ENCODE results near the gene PABPN1L. TPM values are rescaled to one million over a fixed set of nuclear protein-coding genes. Genes with fewer than 3 reads are reported as not detected.

The PABPN1L gene
- total and polyA plus RNA-seq, 2 of the 4 experiments (the other 2 are of a cell fraction), result not detected

DNA sequence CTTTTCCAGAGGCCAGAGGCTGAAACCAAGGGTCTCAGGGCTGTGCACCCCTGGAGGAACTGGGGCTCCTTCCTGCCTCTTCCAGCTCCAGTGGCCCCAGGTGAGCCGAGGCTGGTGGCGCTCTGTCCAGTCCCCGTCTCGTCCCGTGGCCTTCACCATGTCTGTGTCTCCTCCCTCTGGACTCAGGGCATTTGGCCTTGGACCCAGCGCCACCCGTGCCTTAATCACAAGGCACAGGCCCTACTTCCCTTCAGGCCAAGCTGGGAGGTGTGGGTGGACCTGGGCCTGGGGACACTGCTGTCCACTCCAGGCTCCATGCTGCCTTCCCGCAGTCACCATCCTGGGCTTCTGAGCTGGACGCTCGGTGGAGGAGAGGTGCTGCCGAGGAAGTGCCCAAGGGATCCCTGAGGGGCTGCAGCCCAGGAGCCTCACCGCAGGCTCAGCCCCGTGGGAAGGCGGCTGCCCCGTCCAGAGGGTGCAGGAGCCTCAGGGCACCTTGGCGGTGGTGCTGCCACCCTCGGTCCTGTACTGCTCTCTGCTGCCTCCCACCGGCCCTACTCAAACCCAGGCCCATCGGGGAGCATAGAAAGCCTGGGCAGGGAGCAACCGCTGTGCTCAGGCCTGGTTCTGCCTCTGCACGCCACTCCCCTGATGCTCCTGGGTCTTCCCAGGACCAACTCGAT lies 45.2 kb downstream of the PABPN1L start:
- Histone ChIP-seq H4K8ac (ENCODE audit: low read depth in 2 of 2, low read length in 2 of 2) (no peak overlapping the region), H3K56ac (ENCODE audit: extremely low read depth, insufficient read depth, low read length) (no peak overlapping the region), H3K14ac (replicated peaks; ENCODE audit: low read depth, low read length) (no peak overlapping the region), H3K79me1 (ENCODE audit: low read depth in 1 of 2, low read length in 2 of 2) (no peaks in the 10 kb centered on the region), H2BK20ac (ENCODE audit: low read depth, low read length) (no peak overlapping the region), H2AK9ac (replicated peaks; ENCODE audit: low read depth, low read length, poor library complexity) (no peak overlapping the region), H2AK5ac (ENCODE audit: low read depth, low read length) (no peak overlapping the region), H3K18ac (ENCODE audit: low read depth, low read length) (no peak overlapping the region), H3K4me2 (ENCODE audit: low read depth, low read length) (no peak overlapping the region), H3K9ac (ENCODE audit: low read depth, low read length) (no peak overlapping the region), H3K9me3 (ENCODE audit: control insufficient read depth, insufficient read depth, low read length) (no peaks in the 10 kb centered on the region), H3K36me3 (ENCODE audit: control insufficient read depth, insufficient read depth, low read length) (peaks cover 19% of the 10 kb centered on the region), H3K4me3 (ENCODE audit: insufficient read depth, low read depth, low read length) (no peak overlapping the region), H3K27ac (ENCODE audit: insufficient read depth, low read length) (no peak overlapping the region), H3K23ac (ENCODE audit: low read depth, low read length) (no peak overlapping the region), H3K27me3 (ENCODE audit: control insufficient read depth, insufficient read depth, low read length) (no peaks in the 10 kb centered on the region), H4K91ac (ENCODE audit: insufficient read depth, low read depth, low read length) (no peak overlapping the region), H4K5ac (ENCODE audit: low read depth, low read length) (no peak overlapping the region), H2BK120ac (ENCODE audit: low read depth, low read length) (no peak overlapping the region), H2BK5ac (ENCODE audit: low read depth, low read length, poor library complexity, severe bottlenecking) (no peak overlapping the region), H4K20me1 (ENCODE audit: insufficient read depth, low read length) (no peaks in the 10 kb centered on the region), H3K9me1 (ENCODE audit: insufficient read depth, low read length) (peaks cover 5% of the 10 kb centered on the region), H2BK15ac (ENCODE audit: low read depth, low read length) (no peak overlapping the region), H3K4me1 (ENCODE audit: control insufficient read depth, insufficient read depth, low read length) (peaks cover 12% of the 10 kb centered on the region), H3K4ac (ENCODE audit: low read depth, low read length) (no peak overlapping the region), H2AFZ (replicated peaks; ENCODE audit: low read length, poor library complexity) (no peak overlapping the region)
- no TSS peak for BruUV-seq (replicated peaks)
- ChIA-PET CTCF (no interaction called here), POLR2A (ENCODE audit: unreplicated experiment) (no interaction called here)
- 87% methylated on average over 13 of the region's 22 CpGs; no CpG with 5 or more reads in 1 of the 2 experiments for WGBS, 2 experiments (ENCODE audit: extremely low coverage in 2 of 2, insufficient read length in 1 of 2)
- ATAC-seq (ENCODE audit: low read depth) (no peak), DNase-seq (no peak)
- in situ Hi-C loops (cut with MboI; ENCODE audit: low sequenced_read_pairs), result no loop called here
- dilution Hi-C loops (cut with HindIII; ENCODE audit: low sequenced_read_pairs, unreplicated experiment), result no loop called here
- TF ChIP-seq SMC3 (IDR thresholded peaks at IDR 0.05; ENCODE audit: low read depth, low read length) (no peak), CHD1 (IDR thresholded peaks at IDR 0.05; ENCODE audit: low read depth, low read length) (no peak), BHLHE40 (IDR thresholded peaks at IDR 0.05; ENCODE audit: low read depth, low read length) (no peak)
- TF ChIP-seq, protein P1, sequence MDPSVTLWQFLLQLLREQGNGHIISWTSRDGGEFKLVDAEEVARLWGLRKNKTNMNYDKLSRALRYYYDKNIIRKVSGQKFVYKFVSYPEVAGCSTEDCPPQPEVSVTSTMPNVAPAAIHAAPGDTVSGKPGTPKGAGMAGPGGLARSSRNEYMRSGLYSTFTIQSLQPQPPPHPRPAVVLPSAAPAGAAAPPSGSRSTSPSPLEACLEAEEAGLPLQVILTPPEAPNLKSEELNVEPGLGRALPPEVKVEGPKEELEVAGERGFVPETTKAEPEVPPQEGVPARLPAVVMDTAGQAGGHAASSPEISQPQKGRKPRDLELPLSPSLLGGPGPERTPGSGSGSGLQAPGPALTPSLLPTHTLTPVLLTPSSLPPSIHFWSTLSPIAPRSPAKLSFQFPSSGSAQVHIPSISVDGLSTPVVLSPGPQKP (IDR thresholded peaks at IDR 0.05; ENCODE audit: borderline replicate concordance, low read depth, low read length), result no peak
- intact Hi-C loops (cut with micrococcal nuclease), result no loop called here

Measured in IMR-90 (cell line).